ENCODE results near the gene PRR33.

DNA sequence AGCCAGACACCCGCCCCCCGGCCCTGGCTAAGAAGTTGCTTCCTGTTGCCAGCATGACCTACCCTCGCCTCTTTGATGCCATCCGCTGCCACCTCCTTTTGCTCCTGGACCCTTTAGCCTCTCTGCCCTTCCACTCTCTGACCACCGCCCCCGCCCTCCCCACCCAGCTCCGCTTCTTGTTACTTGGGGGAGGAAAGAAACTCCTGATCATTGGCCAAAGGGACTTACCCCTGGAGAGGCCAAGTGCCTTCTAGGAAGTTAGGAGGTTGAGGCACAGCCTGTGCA is at the start of gene PRR33:
- TF ChIP-seq EZH2 (IDR thresholded peaks at IDR 0.05; ENCODE audit: insufficient read depth, low read length), result no peak
- TF ChIP-seq, protein P1, sequence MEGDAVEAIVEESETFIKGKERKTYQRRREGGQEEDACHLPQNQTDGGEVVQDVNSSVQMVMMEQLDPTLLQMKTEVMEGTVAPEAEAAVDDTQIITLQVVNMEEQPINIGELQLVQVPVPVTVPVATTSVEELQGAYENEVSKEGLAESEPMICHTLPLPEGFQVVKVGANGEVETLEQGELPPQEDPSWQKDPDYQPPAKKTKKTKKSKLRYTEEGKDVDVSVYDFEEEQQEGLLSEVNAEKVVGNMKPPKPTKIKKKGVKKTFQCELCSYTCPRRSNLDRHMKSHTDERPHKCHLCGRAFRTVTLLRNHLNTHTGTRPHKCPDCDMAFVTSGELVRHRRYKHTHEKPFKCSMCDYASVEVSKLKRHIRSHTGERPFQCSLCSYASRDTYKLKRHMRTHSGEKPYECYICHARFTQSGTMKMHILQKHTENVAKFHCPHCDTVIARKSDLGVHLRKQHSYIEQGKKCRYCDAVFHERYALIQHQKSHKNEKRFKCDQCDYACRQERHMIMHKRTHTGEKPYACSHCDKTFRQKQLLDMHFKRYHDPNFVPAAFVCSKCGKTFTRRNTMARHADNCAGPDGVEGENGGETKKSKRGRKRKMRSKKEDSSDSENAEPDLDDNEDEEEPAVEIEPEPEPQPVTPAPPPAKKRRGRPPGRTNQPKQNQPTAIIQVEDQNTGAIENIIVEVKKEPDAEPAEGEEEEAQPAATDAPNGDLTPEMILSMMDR (IDR thresholded peaks at IDR 0.05; ENCODE audit: insufficient read depth, low read depth, low read length), result no peak

Measured in astrocyte (in vitro differentiated cells and primary cell).